Uterus (tissue), 4 donors: Measurements from ENCODE around the gene GSK3B. TPM values are rescaled to one million over a fixed set of nuclear protein-coding genes. Genes with fewer than 3 reads are reported as not detected.

Source experiments
- DNase-seq, 2 donors: peaks; one replicate each; pipeline ENCODE4 v3.0.0-alpha.2; 2019 to 2020
- H3K27ac ChIP-seq, 2 donors: fragments of 200-600 bp; sonication (generic); 1 replicate in 1 of 2; 2 replicates in 1 of 2; pipeline ENCODE4 v1.5.1; 2016 to 2018
- H3K27me3 ChIP-seq, 2 donors: fragments of 200-600 bp; sonication (generic); one replicate each; pipeline ENCODE4 v1.5.1; 2018 to 2019; ENCODE audit warnings: control low read depth in 1 of 2
- H3K36me3 ChIP-seq, 2 donors: fragments of 200-600 bp; sonication (generic); one replicate each; pipeline ENCODE4 v1.5.1; 2019; ENCODE audit warnings: control low read depth in 1 of 2
- H3K4me1 ChIP-seq, 2 donors: fragments of 200-600 bp; sonication (generic); one replicate each; pipeline ENCODE4 v1.5.1; 2018 to 2019; ENCODE audit warnings: control low read depth in 1 of 2
- H3K4me3 ChIP-seq, 2 donors: fragments of 200-600 bp; sonication (generic); 1 replicate in 1 of 2; 2 replicates in 1 of 2; pipeline ENCODE4 v1.5.1; 2018 to 2019; ENCODE audit warnings: mild to moderate bottlenecking in 1 of 2
- H3K9me3 ChIP-seq, 2 donors: fragments of 200-600 bp; sonication (generic); one replicate each; pipeline ENCODE4 v1.5.1; 2019; ENCODE audit warnings: control low read depth in 1 of 2
- CTCF ChIP-seq, 4 experiments: fragments of 200-600 bp in 2 of 4; fragments of 450-650 bp in 2 of 4; sonication (generic) in 2 of 4; IDR thresholded peaks; one replicate each; pipeline ENCODE4 v1.5.1; 2016 to 2019; ENCODE audit warnings: antibody characterized with exemption in 4 of 4, mild to moderate bottlenecking in 2 of 4, moderate library complexity in 1 of 4
- POLR2A ChIP-seq, 2 donors: fragments of 450-650 bp; IDR thresholded peaks; one replicate each; pipeline ENCODE4 v1.6.1; 2016; ENCODE audit warnings: antibody characterized with exemption in 2 of 2, mild to moderate bottlenecking in 1 of 2, moderate library complexity in 1 of 2
- intact Hi-C: fragments of 100-400 bp; cut with DNase I; formaldehyde crosslinking; loops from one replicate; pipeline ENCODE4 v1.15.1; 2023; ENCODE audit warnings: low total_unique reads
- total RNA-seq, 4 donors: library from RNA; depleted of rRNA in 3 of 4; stranded (reverse); fragments of >200 nt in 3 of 4; gene quantifications; one replicate each; pipeline versions ENCODE4 v1.1.0 to v1.2.4, GENCODE V29; 2014 to 2023
- donor health status: DM: yes; HTN: yes; CAD: no.

GSK3B gene
- total RNA-seq, 4 donors from 2014 or later = 13.5 to 53.8 (median 31.3) TPM

GRCh38 chr3:119864476-119864875 lies 229.8 kb downstream of the GSK3B start:
- Histone ChIP-seq H3K36me3 (no peaks in the 10 kb centered on the region), H3K27me3 (no peaks in the 10 kb centered on the region), H3K4me1 (no peaks in the 10 kb centered on the region), H3K9me3 (no peaks in the 10 kb centered on the region), H3K27ac (no peak overlapping the region), H3K4me3 (no peak overlapping the region)
- intact Hi-C loops = no loop called here
- TF ChIP-seq POLR2A (IDR thresholded peaks at IDR 0.05) = no peak
- TF ChIP-seq CTCF (IDR thresholded peaks at IDR 0.05) = no peak
- DNase-seq = no peak

- Histone ChIP-seq H3K36me3 (no peaks in the 10 kb centered on the region), H3K27ac (no peak overlapping the region), H3K4me1 (no peaks in the 10 kb centered on the region), H3K9me3 (no peaks in the 10 kb centered on the region), H3K4me3 (no peak overlapping the region), H3K27me3 (no peaks in the 10 kb centered on the region)
- DNase-seq = no peak
- TF ChIP-seq CTCF (IDR thresholded peaks at IDR 0.05) (no peak), POLR2A (IDR thresholded peaks at IDR 0.05) (no peak)
- intact Hi-C loops = no loop called here
These were observed 231.6 kb downstream of the GSK3B start for GRCh38 chr3:119862616-119863015.

- Histone ChIP-seq H3K4me1 (no peaks in the 10 kb centered on the region), H3K27me3 (no peaks in the 10 kb centered on the region), H3K27ac (no peak overlapping the region), H3K36me3 (no peaks in the 10 kb centered on the region), H3K9me3 (no peaks in the 10 kb centered on the region), H3K4me3 (no peak overlapping the region)
- DNase-seq = no peak
- TF ChIP-seq POLR2A (IDR thresholded peaks at IDR 0.05) (no peak), CTCF (IDR thresholded peaks at IDR 0.05) (no peak)
- intact Hi-C loops = no loop called here
These were observed 232.6 kb downstream of the GSK3B start for GRCh38 chr3:119861681-119862080.

- TF ChIP-seq POLR2A (IDR thresholded peaks at IDR 0.05) (no peak), CTCF (IDR thresholded peaks at IDR 0.05) (no peak)
- intact Hi-C loops = no loop called here
These were observed 234.5 kb downstream of the GSK3B start for GRCh38 chr3:119859728-119860127.

GRCh38 chr3:119858957-119859356 lies 235.3 kb downstream of the GSK3B start:
- intact Hi-C loops = no loop called here
- Histone ChIP-seq H3K27me3 (no peaks in the 10 kb centered on the region), H3K36me3 (no peaks in the 10 kb centered on the region), H3K4me1 (no peaks in the 10 kb centered on the region), H3K4me3 (no peak overlapping the region), H3K27ac (no peak overlapping the region), H3K9me3 (no peaks in the 10 kb centered on the region)
- no peak for TF ChIP-seq CTCF (IDR thresholded peaks at IDR 0.05)
- no peak for TF ChIP-seq POLR2A (IDR thresholded peaks at IDR 0.05)
- DNase-seq = no peak

More at GRCh38 chr3:119859728-119860127, 234.5 kb downstream of the GSK3B start:
- Histone ChIP-seq H3K27me3 (no peaks in the 10 kb centered on the region), H3K27ac (no peak overlapping the region), H3K36me3 (no peaks in the 10 kb centered on the region), H3K9me3 (no peaks in the 10 kb centered on the region), H3K4me1 (no peaks in the 10 kb centered on the region), H3K4me3 (no peak overlapping the region)
- DNase-seq = no peak
